HG03521 (cell line): ENCODE results near the gene KLHL25.

ENCODE experiments used
- ATAC-seq: cut with Tn5 transposase; IDR thresholded peaks from one replicate; pipeline ENCODE4 v1.9.1; 2021; ENCODE audit warnings: mild to moderate bottlenecking, moderate library complexity; ENCODE audit not compliant: unreplicated experiment

The KLHL25 gene

GRCh38 chr15:85777250-85778106 is 17.2 kb downstream of the KLHL25 start:
- ATAC-seq, result no peak

GRCh38 chr15:85773970-85774369 is 20.8 kb downstream of the KLHL25 start:
- no peak for ATAC-seq

- no peak for ATAC-seq
Measured at GRCh38 chr15:85773249-85773648, 21.5 kb downstream of the KLHL25 start.

- ATAC-seq, result no peak
Measured at GRCh38 chr15:85772668-85773067, 22.1 kb downstream of the KLHL25 start.

- no peak for ATAC-seq
Measured at GRCh38 chr15:85771781-85772445, 22.8 kb downstream of the KLHL25 start.

GRCh38 chr15:85771271-85771670 is 23.5 kb downstream of the KLHL25 start:
- no peak for ATAC-seq

- ATAC-seq, result no peak
Measured at GRCh38 chr15:85770096-85771041, 24.4 kb downstream of the KLHL25 start.

- no peak for ATAC-seq
Measured at GRCh38 chr15:85769182-85769900, 25.4 kb downstream of the KLHL25 start.

- ATAC-seq, result no peak
Measured at GRCh38 chr15:85768595-85769168, 26.0 kb downstream of the KLHL25 start.

- ATAC-seq, result no peak
Measured at GRCh38 chr15:85767785-85768529, 26.8 kb downstream of the KLHL25 start.

- no peak for ATAC-seq
Measured at GRCh38 chr15:85766001-85766831, 28.5 kb downstream of the KLHL25 start.

- no peak for ATAC-seq
Measured at GRCh38 chr15:85764649-85765277, 30.0 kb downstream of the KLHL25 start.

- ATAC-seq, result no peak
Measured at GRCh38 chr15:85763673-85764633, 30.8 kb downstream of the KLHL25 start.

- no peak for ATAC-seq
Measured at GRCh38 chr15:85763157-85763556, 31.6 kb downstream of the KLHL25 start.

GRCh38 chr15:85762756-85763127 is 32.0 kb downstream of the KLHL25 start:
- no peak for ATAC-seq

GRCh38 chr15:85762039-85762755 is 32.5 kb downstream of the KLHL25 start:
- no peak for ATAC-seq
